GM19239 (cell line): ENCODE measurements around the gene ABCB4.

Experiments
- DNase-seq: peaks from one replicate; pipeline ENCODE4 v3.0.0; 2011; ENCODE audit warnings: low spot score; ENCODE audit not compliant: insufficient read length
- FAIRE-seq: peaks from 2 replicates; lab custom pipeline; 2011; peaks lifted over from hg19 to GRCh38; lab: Jason Lieb, UNC

Gene ABCB4

GRCh38 chr7:87427288-87427687 lies 48.2 kb downstream of the ABCB4 start:
- DNase-seq: no peak
- no peak for FAIRE-seq

DNA sequence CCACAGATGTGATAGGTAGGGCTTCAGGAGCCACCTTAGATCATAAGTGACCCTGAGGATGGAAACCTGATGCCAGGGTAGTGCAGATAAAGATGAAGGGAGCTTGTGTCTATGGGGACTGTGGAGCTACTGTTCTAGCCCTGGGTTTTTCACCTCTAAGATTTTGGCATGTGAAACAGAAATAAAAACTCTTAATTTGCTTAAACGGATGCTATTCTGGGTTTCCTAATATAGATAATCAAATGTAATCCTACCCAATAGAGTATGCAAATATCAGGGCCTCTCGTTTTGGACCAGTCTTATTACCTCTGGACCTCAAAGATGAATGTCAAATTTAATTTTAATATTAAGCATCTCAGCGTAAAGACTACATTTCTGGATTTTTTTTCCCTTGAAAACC lies 49.3 kb downstream of the ABCB4 start:
- DNase-seq (no peak), FAIRE-seq (peak; percentile 77)

DNA sequence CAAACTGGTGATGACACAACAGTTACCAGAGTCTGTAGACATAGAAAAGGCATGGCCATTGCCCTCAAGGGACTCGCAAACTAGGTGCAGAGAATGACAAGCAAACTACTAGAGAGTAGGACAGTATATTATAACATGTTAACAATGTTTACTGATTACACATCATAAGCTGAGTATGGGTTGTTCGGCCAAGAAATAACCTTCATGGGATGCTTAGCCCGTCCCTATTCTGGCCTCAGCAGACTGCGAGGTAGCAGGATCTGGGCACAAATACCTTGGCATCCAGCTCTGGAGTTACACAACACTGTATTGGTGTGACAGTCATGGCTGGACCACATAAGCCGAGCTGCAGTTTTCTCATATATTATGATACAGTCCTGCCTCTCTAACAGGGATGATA lies 51.4 kb downstream of the ABCB4 start:
- FAIRE-seq (no peak), DNase-seq (no peak)

GRCh38 chr7:87420173-87420572 lies 55.3 kb downstream of the ABCB4 start:
- DNase-seq: no peak
- no peak for FAIRE-seq

GRCh38 chr7:87416682-87417587 lies 58.5 kb downstream of the ABCB4 start:
- peak; percentile 89 for FAIRE-seq
- DNase-seq: peak; percentile 3

GRCh38 chr7:87414794-87415188 lies 60.7 kb downstream of the ABCB4 start:
- no peak for FAIRE-seq

GRCh38 chr7:87413951-87414793 lies 61.3 kb downstream of the ABCB4 start:
- DNase-seq (no peak), FAIRE-seq (no peak)

More at GRCh38 chr7:87414794-87415188, 60.7 kb downstream of the ABCB4 start:
- DNase-seq: no peak

GRCh38 chr7:87413029-87413428 lies 62.5 kb downstream of the ABCB4 start:
- DNase-seq: no peak
- FAIRE-seq: no peak

- FAIRE-seq: no peak
These were observed 64.3 kb downstream of the ABCB4 start for GRCh38 chr7:87411186-87411585.

GRCh38 chr7:87404674-87405073 lies 70.8 kb downstream of the ABCB4 start:
- no peak for FAIRE-seq

More at GRCh38 chr7:87411186-87411585, 64.3 kb downstream of the ABCB4 start:
- no peak for DNase-seq

DNA sequence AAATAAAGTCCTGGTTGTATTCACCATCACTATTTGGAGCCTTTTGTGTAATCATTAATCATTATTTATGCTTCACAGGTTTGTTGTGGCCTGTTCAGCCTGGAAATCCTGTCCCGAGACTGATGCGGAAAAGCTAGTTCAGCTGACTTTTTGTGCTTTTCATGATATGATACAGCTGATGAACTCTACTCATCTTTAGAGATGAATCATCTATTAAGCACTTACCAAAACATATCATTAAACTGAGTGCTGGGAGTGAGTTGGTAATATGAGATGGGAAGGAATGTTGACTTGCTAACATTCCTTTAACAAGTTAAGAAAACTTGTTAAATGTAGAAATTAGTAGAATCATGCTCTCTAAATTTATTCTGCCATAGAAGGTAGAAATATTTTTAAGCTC lies 77.0 kb downstream of the ABCB4 start:
- FAIRE-seq (no peak), DNase-seq (no peak)

More at GRCh38 chr7:87404674-87405073, 70.8 kb downstream of the ABCB4 start:
- no peak for DNase-seq

- no peak for FAIRE-seq
- no peak for DNase-seq
These were observed 79.9 kb downstream of the ABCB4 start for GRCh38 chr7:87395442-87396020.

GRCh38 chr7:87391020-87391701 lies 84.3 kb downstream of the ABCB4 start:
- no peak for DNase-seq
- no peak for FAIRE-seq

- DNase-seq (no peak), FAIRE-seq (no peak)
These were observed 94.6 kb downstream of the ABCB4 start for GRCh38 chr7:87380905-87381304.

GRCh38 chr7:87375662-87376435 lies 99.6 kb downstream of the ABCB4 start:
- FAIRE-seq: no peak
- DNase-seq: no peak

DNA sequence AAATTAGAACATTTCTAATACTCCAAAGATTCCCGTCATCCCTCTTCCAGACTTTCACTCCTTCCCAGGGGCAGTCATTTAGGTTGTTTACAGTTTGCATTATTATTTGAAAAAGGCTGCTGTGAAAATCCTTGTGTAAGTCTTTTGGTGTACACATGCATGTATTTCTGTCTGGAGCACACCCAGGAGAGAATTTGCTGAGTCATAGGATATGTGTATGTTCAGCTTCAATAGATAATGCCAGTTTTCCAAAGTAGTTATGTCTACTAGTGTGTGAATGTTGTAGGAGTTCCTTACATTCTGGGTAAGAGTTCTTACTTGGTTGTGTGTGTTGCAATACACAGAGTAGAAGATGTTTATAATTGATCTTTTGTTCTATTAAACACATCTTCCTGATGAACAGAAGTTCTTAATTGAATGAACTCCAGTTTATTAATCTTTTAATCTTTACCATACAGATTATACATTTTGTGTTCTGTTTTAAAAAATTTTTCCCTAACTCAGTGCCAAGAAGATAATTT lies 104.8 kb downstream of the ABCB4 start:
- DNase-seq: no peak
- peak; percentile 44 for FAIRE-seq

DNA sequence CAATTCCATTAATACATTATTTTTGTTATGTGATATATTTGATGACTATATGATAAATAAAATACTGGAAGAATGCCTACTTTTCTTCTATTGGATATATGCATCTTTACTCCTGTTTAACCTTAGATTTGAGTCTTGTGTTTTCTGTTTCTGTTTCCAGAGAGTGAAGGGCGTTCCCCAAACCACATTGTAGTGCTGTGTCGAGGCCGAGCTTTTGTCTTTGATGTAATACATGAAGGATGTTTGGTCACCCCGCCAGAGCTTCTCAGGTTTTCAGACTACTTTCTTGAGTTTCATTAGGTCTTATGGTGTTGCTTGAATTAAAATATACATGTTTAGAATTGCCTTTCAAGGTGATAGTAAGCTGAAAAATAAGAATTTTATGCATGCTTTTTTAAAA lies 106.3 kb downstream of the ABCB4 start:
- FAIRE-seq: no peak
- DNase-seq: no peak

DNA sequence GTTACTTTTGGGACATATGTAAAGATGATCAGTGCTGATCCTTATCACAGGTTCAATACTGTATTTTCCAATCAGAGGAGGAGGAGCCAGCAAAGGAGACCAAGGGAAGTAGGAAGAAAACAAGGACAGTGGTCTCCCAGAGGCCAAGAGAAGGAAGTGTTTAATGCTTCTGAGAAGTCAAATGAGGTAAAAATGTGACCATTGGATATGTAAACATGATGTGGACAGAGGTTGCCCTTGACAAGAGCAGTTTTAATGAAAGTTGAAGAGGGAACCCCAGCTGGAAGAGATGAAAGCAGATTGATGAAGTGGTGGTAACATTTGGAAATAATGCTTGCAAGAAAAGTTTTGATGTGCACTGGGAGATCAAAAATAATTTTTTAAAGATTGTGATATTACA lies 111.2 kb downstream of the ABCB4 start:
- FAIRE-seq (no peak), DNase-seq (no peak)

DNA sequence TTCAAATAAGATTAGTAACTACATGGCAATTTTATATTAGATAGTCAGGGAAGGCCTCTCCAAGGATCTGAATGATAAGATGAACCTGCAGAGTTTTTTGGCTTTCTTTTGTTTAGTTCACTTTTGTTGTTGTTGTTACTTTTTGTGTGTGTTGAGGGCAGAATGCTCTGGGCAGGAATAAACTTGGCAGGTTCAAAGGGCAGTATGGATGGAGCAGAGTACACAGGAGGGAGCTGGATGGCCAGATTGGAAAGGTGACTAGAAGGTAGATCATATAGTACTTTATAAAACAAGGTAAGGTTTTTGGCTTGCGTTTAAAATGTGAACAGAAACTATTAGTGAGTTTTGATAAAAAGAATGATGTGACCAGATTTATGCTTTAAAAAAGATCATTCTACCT lies 112.1 kb downstream of the ABCB4 start:
- FAIRE-seq (no peak), DNase-seq (no peak)
